ENCODE results near the gene PHYHD1.

The PHYHD1 gene

DNA sequence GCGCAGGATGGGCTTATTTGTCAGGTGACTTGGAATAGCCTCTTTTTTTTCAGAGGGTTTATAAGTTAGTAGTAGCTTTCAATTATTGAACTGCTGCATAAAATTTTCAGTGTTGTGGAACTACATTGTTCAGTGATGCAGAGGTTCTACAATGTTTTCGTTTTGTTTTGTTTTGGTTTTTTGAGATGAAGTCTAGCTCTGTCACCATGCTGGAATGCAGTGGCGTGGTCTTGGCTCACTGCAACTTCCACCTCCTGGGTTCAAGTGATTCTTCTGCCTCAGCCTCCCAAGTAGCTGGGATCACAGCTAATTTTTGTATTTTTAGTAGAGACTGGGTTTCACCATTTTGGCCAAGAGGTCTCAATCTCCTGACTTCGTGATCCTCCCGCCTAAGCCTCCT lies 48.7 kb downstream of the PHYHD1 start:
- DNase-seq (ENCODE audit: low read depth in 3 of 3), result no peak

DNA sequence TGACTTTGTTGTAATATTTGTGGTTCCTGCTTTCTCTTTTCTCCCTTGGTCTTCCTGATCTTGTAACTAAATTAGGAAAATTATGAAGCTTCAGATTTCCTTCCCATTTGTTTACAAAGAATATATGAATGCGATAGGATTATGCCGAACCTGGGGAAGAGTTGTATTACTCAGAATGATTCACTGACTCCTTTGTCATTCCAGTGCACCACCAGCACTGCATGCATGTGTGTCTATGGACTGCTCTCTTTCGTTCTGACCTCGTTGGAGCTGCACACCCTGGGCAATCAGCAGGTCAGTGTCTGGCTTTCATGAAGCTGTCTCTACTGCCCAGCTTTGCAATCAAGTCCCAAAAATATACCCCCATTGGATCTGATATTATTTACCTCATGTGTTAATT lies 52.2 kb downstream of the PHYHD1 start:
- DNase-seq (ENCODE audit: low read depth in 3 of 3), result no peak

DNA sequence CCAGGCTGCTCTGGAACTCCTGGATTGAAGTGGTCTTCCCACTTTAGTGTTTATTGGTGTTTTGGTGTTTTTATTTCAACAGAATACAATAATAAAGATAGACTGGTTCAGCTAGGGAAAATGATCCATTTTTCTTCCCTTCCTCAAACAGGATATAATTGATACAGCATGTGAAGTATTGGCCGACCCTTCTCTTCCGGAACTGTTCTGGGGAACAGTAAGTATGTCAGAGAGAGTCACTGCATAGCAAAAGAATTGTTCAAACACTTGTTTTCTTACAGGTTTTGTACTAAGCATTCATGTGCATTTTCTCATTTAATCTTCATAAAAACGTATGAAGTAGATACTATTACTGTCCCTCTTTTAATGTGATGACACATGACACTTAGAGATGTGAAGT lies 58.3 kb downstream of the PHYHD1 start:
- DNase-seq (ENCODE audit: low read depth in 3 of 3), result no peak

DNA sequence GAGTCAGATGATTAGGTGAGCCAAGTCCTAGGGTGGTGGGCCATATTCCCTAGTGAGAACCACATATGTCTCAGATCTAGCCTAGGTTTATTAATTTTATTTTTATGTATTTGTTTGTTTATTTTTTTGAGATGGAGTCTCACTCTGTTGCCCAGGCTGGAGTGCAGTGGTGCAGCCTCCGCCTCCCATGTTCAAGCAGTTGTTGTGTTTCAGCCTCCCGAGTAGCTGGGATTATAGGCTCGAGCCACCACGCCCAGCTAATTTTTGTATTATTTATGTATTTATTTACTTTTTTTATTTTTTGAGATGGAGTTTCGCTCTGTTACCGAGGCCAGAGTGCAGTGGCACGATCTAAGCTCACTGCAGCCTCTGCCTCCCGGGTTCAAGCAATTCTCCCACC lies 62.8 kb downstream of the PHYHD1 start:
- no peak for DNase-seq (ENCODE audit: low read depth in 3 of 3)

DNA sequence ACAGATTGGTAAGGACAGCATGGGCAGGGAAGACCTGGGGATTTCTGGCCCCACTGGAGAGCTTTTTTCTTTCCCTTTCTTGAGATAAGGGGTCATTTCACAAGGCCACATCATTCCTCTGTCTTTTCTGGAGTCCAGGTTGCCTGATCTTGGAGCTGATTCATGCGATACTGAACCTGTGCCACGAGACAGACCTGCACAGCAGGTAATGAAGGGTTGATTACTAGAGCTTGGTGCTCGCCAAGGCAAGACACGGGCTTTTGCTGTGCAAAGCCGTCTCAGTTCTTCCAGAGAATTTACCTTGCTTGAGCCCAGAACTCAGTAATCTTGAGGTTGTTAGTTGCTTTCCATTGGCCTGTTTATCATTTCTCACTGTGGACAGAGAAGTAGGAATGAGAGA lies 65.9 kb downstream of the PHYHD1 start:
- no peak for DNase-seq (ENCODE audit: low read depth in 3 of 3)

DNA sequence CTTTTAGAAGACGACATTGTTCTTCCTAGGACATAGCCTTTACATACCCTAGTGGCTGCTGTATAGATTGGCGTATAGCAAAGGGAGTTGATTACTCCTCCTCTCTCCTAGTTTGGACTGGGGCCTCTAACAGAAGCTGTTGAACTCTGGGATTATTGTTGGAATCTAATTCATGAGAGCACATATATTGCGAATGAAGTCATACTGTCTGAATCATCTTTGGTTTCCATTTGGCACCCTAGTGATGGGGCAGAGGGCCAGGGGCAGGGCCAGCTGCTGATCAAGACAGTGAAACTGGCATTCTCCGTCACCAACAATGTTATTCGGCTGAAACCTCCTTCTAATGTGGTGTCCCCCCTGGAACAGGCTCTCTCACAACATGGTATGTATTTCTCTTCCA lies 67.0 kb downstream of the PHYHD1 start:
- no peak for DNase-seq (ENCODE audit: low read depth in 3 of 3)
